ENCODE measurements around the gene CREB1.
"Not testable (repeated sequence)": the region's sequence is repeated elsewhere in the genome, so short reads cannot be mapped to it uniquely, and the experiment has no call there.

The CREB1 gene

DNA sequence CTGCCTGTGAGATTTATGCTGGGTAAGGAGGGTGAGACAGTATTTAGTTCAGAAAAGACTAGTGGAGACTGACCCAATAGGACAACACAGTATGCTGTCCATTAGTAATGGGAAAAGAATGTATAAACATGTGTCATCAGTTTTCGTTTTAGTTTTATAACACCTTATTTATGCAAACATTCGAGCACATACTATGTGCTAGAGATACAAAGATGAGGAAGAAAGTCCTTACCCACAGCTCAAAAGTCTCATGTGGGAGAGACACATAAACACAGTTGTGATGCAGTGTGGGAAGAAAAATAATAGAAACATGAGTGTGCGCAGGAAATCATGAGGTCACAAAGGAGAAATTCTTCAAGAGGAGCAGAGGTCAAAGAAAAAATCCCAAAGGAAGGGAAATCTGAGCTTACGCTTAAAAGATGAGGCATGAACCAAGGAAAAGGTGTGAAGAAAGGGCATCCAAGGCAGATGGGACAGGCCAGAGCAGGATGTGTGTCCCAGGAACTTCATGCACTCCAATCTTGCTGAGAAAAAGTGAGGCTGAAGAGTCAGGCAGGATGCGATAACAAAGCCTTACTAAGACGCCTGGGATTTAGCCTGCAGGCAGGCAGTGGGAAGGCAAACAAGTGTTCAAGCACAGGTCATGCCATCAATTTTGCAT lies 87.4 kb downstream of the CREB1 start:
- DNase-seq (ENCODE audit: low read depth in 2 of 2), result peak; percentile 71 to 74

DNA sequence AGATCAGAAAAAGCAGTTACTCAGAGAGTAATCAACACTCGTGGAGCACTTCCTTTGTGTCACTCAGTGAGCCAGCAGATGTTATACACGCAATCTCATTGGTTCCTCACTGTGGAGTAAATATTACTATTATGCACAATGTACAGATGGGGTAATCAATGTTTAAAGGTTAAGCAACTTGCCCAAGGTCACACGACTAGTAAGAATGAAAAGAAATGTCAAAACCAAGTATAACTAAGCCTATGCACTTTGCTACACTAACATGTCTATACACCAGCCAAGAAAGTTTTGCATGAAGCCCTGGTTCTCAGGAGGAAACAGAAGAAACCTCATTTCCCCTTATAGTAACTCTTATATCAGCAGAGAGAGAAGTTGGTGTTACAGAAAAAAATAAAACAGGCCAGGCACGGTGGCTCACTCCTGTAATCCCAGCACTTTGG lies 90.0 kb downstream of the CREB1 start:
- DNase-seq (ENCODE audit: low read depth in 2 of 2), result no peak

DNA sequence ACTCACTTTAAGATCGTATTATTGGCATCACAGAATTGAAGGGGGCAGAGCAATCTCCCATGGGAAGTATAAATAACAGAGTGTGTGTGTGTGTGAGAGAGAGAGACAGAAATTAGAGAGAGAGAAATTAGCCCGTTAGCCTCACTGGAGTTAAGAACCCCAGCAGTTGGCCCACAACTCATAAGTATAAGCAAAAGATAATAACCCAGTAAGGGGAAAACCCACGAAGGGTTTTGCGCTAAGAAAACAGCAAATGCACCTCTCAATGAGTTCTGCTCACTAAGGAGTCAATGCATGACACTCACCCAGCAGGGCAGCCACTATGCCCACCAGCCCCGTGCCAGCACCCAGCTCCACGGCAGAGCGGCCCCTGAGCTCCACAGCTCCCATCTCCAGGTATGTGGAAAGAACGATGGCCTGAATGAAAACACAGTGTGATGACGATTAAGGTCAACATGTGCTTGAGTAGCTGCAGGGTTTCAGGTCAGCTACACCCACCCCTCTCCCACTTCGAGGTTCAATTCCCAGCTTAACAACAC lies 91.8 kb downstream of the CREB1 start:
- no peak for DNase-seq (ENCODE audit: low read depth in 2 of 2)

DNA sequence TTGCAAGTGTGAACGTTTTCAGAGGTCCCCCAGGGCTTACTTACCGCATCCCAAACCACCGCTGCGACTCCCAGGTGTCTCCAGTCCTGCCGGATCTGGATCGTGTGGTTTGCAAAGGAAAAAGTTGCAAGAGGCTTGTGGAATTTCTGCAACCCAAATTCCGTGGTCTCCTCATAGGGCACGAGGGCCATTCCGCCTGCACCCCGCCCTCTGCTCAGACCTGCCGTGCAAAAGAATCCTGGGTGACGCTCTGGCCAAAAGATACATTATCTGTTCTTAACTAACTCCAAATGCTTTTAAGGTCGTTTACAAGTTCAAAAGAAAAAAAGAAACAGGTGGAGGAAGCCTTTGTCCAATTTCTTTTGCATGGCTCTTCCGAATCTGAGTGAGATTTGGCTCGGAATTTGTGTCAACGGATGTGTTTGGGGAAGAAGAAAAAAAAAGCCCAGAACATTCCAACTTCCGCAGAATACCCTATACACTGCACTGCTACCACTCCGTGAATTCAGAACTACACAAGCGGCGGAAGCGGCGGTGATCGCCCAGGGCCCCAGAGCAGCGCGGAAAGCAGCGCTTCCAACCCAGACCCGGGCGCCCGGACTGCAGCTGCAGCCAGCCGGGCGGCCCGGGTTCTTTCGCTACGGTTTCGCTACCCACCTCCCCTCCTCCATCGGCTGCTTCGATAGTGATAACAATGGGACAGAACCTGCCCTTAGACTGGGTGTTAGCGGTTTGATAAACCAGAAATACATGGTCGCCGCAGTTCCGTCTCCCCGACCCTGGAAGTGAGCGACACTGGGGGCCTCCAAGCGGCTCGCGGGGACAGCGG lies 94.6 kb downstream of the CREB1 start:
- peak in 1 of 2 experiments; percentile 36 for DNase-seq (ENCODE audit: low read depth in 2 of 2)

DNA sequence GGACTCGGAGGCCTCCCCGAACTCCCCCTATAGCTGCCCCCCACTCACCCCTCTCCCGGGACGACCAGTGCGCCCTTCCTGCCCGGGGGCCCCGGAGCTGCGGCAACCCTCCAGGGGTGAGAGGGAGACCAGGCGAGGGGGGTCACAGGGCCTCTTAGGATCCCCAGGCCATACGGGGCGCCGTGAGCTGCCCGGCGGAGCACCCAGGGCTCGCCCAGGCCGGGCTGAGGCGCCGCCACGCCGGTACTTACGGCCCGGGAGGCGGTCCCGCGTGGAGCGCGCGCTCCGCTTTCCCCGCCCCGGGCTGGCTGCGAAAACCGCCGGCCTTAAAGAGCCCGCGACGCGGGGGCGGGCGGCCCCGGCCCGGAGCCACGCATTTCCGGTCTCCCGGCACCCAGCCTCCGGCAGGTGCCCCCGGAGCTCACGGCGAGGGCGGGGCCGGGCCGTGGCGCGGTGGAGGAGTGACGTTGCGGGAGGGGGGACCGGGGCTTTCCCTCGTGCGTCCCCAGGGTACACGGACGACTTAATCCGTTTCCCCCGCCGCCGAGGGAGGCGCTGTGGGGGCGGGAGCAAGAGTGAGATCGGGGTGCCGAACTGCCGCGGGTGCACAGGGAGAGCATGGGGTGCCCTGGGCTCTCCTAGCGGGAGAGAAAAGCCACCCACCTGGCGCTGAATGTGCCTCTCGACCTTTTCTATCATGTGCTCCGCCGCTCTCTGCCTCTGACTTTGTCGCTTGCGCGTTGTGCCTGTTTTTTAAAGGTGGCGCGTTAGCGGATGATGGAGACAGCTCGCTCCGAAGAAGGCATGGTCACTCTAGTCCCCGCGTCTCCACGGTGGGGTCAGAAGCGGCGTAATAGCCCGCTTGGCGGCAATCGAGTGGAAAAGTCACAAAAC lies 95.5 kb downstream of the CREB1 start, which contains the start of gene METTL21A:
TSS of gene METTL21A (minus strand) at position 381 of the 894 bp plus-strand sequence. CDS start 1,019 bp downstream, outside the sequence.
- peak; percentile 63 to 68 for DNase-seq (ENCODE audit: low read depth in 2 of 2)

DNA sequence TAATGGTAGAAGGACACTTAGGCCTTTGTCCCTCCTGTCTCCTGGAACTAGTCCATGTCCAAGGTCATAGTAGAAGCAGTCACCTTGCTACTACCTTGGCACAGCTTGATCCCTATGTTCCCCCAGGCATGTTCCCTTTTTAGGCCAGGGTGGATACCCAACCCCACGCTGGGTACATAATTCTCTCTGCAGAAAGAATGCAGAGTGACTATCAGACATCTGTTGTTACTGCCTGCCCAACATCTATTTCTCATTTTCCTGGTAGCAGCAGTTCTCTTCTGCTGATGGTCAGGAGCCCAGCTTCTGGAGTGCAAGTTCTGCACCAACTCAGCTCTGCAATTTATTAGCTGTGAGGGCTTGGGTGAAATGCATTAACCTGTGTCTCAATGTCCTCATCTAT lies 99.8 kb downstream of the CREB1 start:
- no peak for DNase-seq (ENCODE audit: low read depth in 2 of 2)

DNA sequence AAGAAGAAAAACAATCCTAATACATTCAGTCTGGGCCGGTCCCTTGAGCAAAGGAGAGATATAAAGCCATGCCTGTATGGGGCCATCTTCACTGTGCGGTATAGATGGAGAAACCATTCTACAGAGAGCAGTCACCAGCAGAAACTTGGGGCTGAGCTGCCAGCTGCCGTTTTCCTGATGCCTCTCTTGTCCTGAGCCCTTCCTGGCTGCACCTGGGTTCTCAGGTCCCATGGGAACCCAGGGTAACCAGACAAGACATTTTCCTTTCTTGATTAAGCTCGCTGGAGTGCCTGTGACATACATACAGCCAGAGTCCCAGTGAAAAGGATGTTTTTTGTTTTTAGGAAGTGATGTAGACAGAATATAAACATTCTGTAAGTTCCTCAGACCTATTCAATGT lies 100.7 kb downstream of the CREB1 start:
- no peak for DNase-seq (ENCODE audit: low read depth in 2 of 2)

DNA sequence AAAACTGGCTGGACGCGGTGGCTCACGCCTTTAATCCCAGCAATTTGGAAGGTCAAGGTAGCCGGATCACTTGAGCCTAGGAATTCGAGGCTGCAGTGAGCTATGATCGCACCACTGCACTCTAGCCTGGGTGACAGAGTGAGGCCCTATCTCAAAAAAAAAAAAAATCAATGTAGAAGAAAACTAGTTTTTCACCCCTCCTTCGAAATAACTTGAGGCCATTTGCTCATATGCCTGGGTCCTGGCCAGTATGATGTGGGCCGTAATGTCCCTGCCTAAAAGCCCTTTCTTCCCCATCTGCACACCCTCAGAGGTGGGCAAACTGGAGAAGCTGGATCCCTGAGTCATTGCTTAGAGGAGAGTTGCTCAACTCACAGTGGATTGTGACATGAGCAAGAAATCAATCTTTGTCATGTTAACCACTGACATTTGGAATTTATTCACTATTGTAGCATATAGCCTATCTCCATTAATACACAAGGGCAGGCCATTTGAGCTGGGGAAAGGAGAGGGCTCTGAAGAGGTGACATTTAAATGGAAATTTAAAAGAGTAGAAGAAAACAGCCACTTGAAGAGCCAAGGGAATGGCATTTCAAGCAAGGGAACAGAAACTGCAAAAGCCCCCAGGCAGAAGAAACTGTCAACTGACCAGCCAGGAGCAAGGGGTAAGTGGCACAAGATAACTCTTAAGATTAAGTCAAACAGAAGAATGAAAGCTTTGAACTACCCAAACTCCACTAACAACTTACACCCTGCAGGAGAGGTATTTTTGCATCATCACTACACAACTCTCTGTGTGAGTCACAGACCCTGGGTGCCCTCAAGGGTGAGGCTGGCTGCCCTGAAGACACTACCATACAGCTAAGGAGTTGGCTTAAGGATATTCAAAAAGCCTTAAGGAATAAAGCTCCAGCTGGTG lies 103.1 kb downstream of the CREB1 start:
- DNase-seq (ENCODE audit: low read depth in 2 of 2), result peak in 1 of 2 experiments; percentile 20

DNA sequence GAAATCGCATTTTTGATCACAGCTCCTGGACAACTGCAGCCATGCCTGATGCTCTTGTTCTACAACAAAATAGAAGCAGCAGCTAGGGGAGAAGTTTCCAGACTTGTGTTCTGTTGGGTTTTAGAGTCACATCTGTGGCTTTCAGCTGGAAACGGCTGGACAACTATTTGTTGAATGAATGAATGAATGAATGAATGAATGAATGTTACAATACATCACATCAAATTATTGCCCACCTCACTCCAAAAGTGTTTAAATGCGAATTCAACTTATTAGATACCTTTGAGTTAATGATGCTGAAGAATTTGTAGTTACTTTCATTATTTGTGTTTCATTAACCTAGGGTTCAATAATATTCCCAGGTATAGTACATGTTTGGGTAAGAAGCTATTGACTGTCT lies 103.9 kb downstream of the CREB1 start:
- no peak for DNase-seq (ENCODE audit: low read depth in 2 of 2)

DNA sequence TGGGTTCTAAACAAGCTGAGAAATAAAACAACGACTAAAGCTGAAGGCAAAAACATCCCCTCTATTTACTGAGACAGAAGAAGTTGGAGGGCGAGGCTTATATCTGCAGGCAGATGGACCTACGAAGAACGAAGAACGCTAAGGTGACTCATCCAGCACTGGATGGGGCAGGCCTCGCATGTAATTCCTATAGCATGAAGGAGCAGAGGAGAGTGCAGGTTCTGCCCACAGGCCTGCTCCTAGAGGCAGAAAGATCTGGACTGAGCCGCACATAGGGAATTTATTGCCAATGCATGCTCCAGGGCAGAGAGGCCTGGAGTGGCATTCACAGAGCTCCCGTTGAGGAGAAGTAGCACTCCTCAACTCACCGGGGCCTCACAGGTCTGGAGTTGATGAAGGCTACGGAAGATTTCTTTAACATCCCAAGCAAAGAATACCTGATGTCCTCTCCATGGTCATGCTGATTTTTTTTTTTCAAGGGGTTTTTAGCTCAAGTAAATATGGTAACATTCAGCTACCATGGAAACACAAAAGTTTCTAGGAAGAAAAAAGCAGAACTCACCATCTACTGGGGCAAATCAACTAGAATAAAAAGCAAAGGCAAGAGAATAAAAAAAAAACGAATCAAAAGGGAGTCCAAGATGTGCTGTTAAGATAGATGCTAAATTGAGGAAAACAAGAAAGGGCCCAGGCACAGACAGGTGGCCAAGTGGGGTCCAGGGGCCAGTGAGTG lies 105.9 kb downstream of the CREB1 start:
- DNase-seq (ENCODE audit: low read depth in 2 of 2), result no peak

DNA sequence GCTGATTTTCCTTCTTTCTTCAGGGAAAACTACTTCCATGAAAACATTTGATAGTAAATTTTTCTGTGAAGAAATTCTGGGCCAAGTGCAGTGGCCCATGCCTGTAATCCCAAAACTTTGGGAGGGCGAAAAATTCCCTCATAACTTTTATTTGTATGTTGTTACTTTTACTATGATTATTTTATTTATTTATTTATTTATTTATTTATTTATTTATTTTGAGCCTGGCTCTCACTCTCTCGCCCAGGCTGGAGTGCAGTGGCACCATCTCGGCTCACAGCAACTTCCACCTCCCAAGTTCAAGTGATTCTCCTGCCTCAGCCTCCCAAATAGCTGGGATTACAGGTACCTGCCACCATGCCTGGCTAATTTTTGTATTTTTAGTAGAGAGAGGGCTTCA lies 109.5 kb downstream of the CREB1 start:
- DNase-seq (ENCODE audit: low read depth in 2 of 2), result not testable (repeated sequence)

DNA sequence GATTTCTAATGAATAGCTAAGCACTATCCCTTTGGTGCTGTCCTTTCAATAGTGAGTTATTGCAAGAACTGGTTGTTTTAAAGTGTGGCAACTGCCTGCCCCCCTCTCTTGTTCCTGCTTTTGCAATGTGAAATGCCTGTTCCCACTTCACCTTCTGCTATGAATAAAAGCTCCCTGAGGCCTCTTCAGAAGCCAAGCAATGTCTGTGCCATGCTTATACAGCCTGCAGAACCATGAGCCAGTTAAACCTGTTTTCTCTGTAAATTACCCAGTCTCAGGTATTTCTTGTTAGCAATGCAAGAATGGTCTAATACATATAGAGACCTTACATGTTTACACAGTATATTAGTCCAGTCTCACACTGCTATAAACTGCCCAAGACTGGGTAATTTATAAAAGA lies 110.4 kb downstream of the CREB1 start:
- no peak for DNase-seq (ENCODE audit: low read depth in 2 of 2)

DNA sequence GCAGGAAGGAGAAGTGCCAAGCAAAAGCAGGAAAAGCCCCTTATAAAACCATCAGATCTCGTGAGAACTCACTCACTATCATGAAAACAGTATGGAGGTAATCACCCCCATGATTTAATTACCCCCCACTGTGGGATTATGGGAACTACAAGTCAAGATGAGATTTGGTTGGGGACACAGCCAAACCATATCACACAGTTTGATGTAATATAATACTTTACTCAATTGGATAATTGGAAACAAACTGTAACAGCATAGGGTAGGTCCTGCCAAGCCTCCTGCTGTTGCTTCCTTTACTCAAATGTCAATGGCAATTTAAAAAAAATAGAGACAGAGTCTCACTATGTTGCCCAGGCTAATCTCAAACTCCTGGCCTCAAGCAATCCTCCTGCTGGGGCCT lies 110.9 kb downstream of the CREB1 start:
- DNase-seq (ENCODE audit: low read depth in 2 of 2), result no peak

DNA sequence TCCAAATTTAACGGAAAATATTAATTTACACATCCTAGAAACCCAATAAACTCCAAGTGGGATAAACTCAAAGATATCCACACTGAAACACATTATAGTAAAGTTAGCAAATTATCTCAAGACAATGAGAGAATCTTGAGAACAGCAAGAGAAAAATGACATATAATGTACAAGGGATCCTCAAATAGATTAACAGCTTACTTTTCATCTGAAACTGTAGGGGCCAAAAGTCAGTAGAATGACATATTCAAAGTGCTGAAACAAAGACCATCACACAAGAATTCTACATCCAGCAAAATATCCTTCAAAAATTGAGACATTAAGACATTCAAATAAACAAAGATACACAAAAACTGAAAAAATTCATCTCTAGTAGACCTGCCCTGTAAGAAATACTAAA lies 114.1 kb downstream of the CREB1 start:
- no peak for DNase-seq (ENCODE audit: low read depth in 2 of 2)

DNA sequence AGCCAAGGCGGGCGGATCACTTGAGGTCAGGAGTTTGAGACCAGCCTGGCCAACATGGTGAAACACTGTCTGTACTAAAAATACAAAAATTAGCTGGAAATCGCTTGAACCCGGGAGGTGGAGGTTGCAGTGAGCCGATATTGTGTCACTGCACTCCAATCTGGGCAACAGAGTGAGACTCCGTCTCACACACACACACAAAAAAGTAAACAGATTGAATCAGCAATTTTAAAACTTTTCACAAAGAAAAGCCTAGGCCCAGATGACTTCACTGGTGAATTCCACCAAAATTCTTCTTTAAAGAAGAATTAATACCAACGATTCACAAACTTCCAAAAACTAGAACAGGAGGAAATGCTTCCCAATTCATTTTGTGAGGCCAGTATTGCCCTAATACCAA lies 116.8 kb downstream of the CREB1 start:
- not testable (repeated sequence) for DNase-seq (ENCODE audit: low read depth in 2 of 2)
